ENCODE data around the gene SMIM36. TPM values are rescaled to one million over a fixed set of nuclear protein-coding genes. Genes with fewer than 3 reads are reported as not detected.

Gene SMIM36
- total RNA-seq, 2 experiments from 2014 or later: not detected

- H3K4me3 ChIP-seq (ENCODE audit: low read depth, low read length, poor library complexity, severe bottlenecking): no peak overlapping the region
- H3K9me2 ChIP-seq (ENCODE audit: insufficient read depth, low read length): no peaks in the 10 kb centered on the region
- no peaks in the 10 kb centered on the region for H4K20me1 ChIP-seq (ENCODE audit: insufficient read depth, low read length)
- no peaks in the 10 kb centered on the region for H3K9me3 ChIP-seq (ENCODE audit: low read length)
- POLR2A ChIA-PET: no interaction called here
- peaks cover 35% of the 10 kb centered on the region for H3K4me1 ChIP-seq (ENCODE audit: insufficient read depth, low read length, poor library complexity, severe bottlenecking)
- H3K36me3 ChIP-seq (ENCODE audit: insufficient read depth, low read length): no peaks in the 10 kb centered on the region
- H3K4me2 ChIP-seq (ENCODE audit: low read length): no peak overlapping the region
- no peak overlapping the region for H2AFZ ChIP-seq (ENCODE audit: low read length)
- H3K79me2 ChIP-seq (ENCODE audit: insufficient read depth, low read depth, low read length): no peaks in the 10 kb centered on the region
- no peak overlapping the region for H3K27ac ChIP-seq (ENCODE audit: low read depth, low read length, poor library complexity, severe bottlenecking)
- intact Hi-C loops (cut with micrococcal nuclease; ENCODE audit: unreplicated experiment): no loop called here
- no peak for TF ChIP-seq CTCF (conservative IDR thresholded peaks at IDR 0.05; ENCODE audit: low read length)
- CTCF ChIA-PET (ENCODE audit: unreplicated experiment): no interaction called here
- no TSS peak for BruUV-seq (replicated peaks)
- no peak for DNase-seq (ENCODE audit: low spot score)
Measured at GRCh38 chr17:55462234-55462633, 49.0 kb downstream of the SMIM36 start.

GRCh38 chr17:55458978-55459377 is 52.3 kb downstream of the SMIM36 start:
- H3K9me2 ChIP-seq (ENCODE audit: insufficient read depth, low read length): no peaks in the 10 kb centered on the region
- H3K79me2 ChIP-seq (ENCODE audit: insufficient read depth, low read depth, low read length): no peaks in the 10 kb centered on the region
- no peak overlapping the region for H3K4me2 ChIP-seq (ENCODE audit: low read length)
- no TSS peak for BruUV-seq (replicated peaks)
- no peaks in the 10 kb centered on the region for H3K9me3 ChIP-seq (ENCODE audit: low read length)
- DNase-seq (ENCODE audit: low spot score): no peak
- peaks cover 11% of the 10 kb centered on the region for H3K4me1 ChIP-seq (ENCODE audit: insufficient read depth, low read length, poor library complexity, severe bottlenecking)
- POLR2A ChIA-PET: no interaction called here
- intact Hi-C loops (cut with micrococcal nuclease; ENCODE audit: unreplicated experiment): no loop called here
- H3K4me3 ChIP-seq (ENCODE audit: low read depth, low read length, poor library complexity, severe bottlenecking): no peak overlapping the region
- TF ChIP-seq EZH2phosphoT487 (IDR thresholded peaks at IDR 0.05; ENCODE audit: borderline replicate concordance, low read depth, low read length): no peak
- TF ChIP-seq CTCF (conservative IDR thresholded peaks at IDR 0.05; ENCODE audit: low read length): no peak
- H4K20me1 ChIP-seq (ENCODE audit: insufficient read depth, low read length): no peaks in the 10 kb centered on the region
- CTCF ChIA-PET (ENCODE audit: unreplicated experiment): no interaction called here
- no peak overlapping the region for H2AFZ ChIP-seq (ENCODE audit: low read length)
- H3K27ac ChIP-seq (ENCODE audit: low read depth, low read length, poor library complexity, severe bottlenecking): no peak overlapping the region
- no peaks in the 10 kb centered on the region for H3K36me3 ChIP-seq (ENCODE audit: insufficient read depth, low read length)

GRCh38 chr17:55458287-55458900 is 52.9 kb downstream of the SMIM36 start:
- POLR2A ChIA-PET: interaction anchor here (0.9 kb wide), 1 partner anchor 59 kb away, joined by 3 read pairs; no protein-coding TSS in a partner anchor
- H3K9me2 ChIP-seq (ENCODE audit: insufficient read depth, low read length): no peaks in the 10 kb centered on the region
- no peak overlapping the region for H3K4me2 ChIP-seq (ENCODE audit: low read length)
- BruUV-seq (replicated peaks): no TSS peak
- CTCF ChIA-PET (ENCODE audit: unreplicated experiment): no interaction called here
- H3K4me3 ChIP-seq (ENCODE audit: low read depth, low read length, poor library complexity, severe bottlenecking): no peak overlapping the region
- no peak overlapping the region for H3K27ac ChIP-seq (ENCODE audit: low read depth, low read length, poor library complexity, severe bottlenecking)
- intact Hi-C loops (cut with micrococcal nuclease; ENCODE audit: unreplicated experiment): no loop called here
- no peak for TF ChIP-seq CTCF (conservative IDR thresholded peaks at IDR 0.05; ENCODE audit: low read length)
- TF ChIP-seq EZH2phosphoT487 (IDR thresholded peaks at IDR 0.05; ENCODE audit: borderline replicate concordance, low read depth, low read length): no peak
- no peaks in the 10 kb centered on the region for H3K9me3 ChIP-seq (ENCODE audit: low read length)
- no peaks in the 10 kb centered on the region for H4K20me1 ChIP-seq (ENCODE audit: insufficient read depth, low read length)
- H2AFZ ChIP-seq (ENCODE audit: low read length): no peak overlapping the region
- H3K79me2 ChIP-seq (ENCODE audit: insufficient read depth, low read depth, low read length): no peaks in the 10 kb centered on the region
- peaks cover 5% of the 10 kb centered on the region for H3K4me1 ChIP-seq (ENCODE audit: insufficient read depth, low read length, poor library complexity, severe bottlenecking)
- H3K36me3 ChIP-seq (ENCODE audit: insufficient read depth, low read length): no peaks in the 10 kb centered on the region
- no peak for DNase-seq (ENCODE audit: low spot score)
